NCI-H2107 (cell line): ENCODE data around the gene MTMR6.
"Not testable (repeated sequence)": the region's sequence is repeated elsewhere in the genome, so short reads cannot be mapped to it uniquely, and the experiment has no call there.

ENCODE experiments used
- DNase-seq: peaks from one replicate; lab custom pipeline; 2025; lab: John Stamatoyannopoulos, UW

The MTMR6 gene

GRCh38 chr13:25286969-25287961 lies at the start of gene MTMR6:
Gene MTMR6, minus strand, starts transcription at chr13:25287488. Its CDS starts 241 bp downstream, at chr13:25287247.
- peak; percentile 81 for DNase-seq

GRCh38 chr13:25335856-25336255 lies 48.6 kb upstream of the MTMR6 start:
- DNase-seq, result no peak

DNA sequence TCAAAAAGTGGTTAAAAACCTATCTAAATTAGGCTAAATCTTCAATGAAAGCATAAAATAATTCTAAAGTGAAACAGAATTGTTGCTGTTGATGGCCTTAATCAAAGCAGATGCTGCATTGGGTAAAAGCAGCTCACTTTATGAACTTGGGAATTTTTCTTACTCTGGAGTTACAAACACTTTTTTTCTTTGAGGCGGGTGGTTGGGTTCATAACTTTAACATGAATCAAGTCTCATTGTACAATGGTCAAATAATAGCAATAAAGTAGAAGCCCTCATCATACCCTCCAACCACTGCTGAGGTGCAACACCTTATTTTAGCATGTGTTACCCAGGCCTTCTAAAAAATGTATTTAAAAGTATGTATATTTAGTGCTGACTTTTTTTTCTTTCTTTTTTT lies 43.3 kb upstream of the MTMR6 start:
- no peak for DNase-seq

DNA sequence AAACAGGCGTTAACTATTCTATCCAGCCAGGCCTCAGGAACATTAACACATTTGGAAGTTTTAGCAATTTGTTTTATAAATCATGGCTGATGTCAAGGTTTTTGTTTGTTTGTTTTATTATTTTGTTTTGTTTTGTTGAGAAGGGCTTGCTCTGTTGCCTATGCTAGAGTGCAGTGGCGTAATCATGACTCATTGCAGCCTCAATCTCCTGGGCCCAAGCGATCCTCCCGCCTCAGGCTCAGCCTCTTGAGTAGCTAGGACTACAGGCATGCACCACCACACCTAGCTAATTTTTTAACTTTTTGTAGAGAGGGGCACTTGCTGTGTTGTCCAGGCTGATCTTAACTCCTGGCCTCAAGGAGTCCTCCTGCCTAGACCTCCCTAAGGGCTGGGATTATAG lies 42.4 kb upstream of the MTMR6 start:
- no peak for DNase-seq

GRCh38 chr13:25324100-25324499 lies 36.8 kb upstream of the MTMR6 start:
- no peak for DNase-seq

DNA sequence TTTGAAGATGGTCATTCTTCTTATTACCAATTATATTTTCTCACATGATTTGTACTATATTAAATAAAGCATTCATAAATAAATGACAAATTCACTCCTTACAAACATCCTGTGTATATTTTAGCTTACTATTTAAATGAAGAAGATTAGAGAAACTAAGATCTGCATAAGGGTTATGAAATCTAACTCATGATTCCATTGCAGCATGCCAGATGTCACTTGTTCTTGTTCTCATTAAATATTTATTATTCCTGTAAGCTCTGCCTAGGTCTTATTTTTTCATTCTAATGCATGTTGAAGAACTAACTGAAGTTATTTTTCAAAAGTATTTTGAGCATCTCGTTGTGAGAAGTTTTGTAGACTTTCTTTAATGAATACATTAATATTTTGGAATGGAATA lies 32.5 kb upstream of the MTMR6 start:
- no peak for DNase-seq

- DNase-seq, result not testable (repeated sequence)
Observed at GRCh38 chr13:25318946-25319345, 31.7 kb upstream of the MTMR6 start.

- no peak for DNase-seq
Observed at GRCh38 chr13:25310891-25311290, 23.6 kb upstream of the MTMR6 start.

DNA sequence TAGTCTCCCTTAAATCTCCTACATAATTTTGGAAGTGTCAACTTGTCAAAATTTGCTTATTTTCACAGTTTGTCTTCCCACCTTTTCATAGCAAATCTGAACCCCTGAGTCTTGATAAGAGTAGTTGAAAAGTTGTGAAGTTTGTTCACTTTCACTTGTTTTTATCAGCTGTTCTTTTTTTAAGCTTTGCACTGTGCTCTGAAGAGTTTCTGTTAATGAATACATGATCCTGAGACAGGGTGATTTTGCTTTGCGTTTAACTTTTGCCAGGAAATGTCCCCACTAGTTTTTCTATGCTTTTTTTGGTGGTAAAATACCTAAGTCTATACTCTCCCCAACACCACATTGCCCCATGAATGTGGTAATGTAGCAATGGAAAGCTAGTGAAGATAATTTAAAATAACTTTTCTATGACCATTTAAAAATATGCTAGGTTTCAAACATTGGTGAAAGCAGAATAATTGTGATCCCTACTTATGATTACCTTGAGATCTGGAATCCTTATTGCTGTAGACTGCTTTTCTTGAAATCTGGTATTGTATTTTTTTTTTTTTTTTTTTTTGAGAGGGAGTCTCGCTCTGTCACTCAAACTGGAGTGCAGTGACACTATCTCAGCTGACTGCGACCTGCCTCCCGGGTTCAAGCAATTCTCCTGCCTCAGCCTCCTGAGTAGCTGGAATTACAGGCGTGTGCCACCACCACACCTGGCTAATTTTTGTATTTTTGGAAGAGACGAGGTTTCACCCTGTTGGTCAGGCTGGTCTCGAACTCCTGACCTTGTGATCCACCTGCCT lies 19.6 kb upstream of the MTMR6 start:
- DNase-seq, result no peak

- DNase-seq, result no peak
Observed at GRCh38 chr13:25302121-25302520, 14.8 kb upstream of the MTMR6 start.

- DNase-seq, result peak; percentile 83
Observed at GRCh38 chr13:25301347-25302113, 14.2 kb upstream of the MTMR6 start, which contains the start of gene NUP58. Gene NUP58, plus strand, starts transcription at chr13:25301625. Its CDS starts 149 bp downstream, at chr13:25301774.

DNA sequence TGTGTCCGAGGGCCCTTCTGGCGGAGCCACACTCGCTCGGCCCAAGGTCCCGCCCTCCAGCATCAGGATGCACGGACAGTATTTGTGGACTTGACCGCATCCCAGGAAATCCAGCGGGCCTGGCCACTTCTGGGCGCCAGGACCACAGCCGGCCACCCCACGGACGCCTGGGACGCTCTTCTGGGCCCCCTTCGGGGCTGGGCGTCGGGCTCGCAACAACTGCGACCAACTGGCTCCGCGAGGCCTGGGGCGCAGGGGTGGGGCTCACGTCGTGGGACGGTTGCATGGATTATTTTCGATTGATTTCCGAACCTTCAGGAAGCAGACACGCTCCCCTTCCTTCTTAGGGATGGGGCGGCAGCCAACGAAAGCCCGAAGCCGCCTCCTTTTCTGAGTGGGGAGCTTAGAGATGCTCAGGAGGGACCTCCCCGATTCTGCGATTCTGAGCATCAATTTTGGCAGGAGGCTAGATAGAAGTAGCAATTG lies 13.6 kb upstream of the MTMR6 start:
- no peak for DNase-seq

DNA sequence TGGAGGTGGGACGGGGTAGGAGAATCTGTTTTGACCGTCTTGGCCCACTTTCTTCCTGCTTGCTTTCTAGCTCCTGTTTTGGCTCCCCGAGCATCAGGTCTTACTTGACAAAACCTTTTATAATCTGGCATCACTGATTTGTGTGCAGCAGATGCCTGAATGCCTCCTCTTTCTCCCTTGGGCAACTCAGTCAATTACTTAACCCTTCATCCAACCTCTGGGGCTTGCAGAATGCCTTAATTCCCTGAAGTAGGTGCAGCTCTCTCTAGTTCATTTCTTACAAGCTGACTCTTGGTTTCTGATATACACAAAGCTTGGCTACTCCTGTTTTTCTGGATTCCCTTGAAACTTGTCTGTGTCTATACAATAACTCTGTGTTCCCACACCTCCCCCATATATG lies 8.4 kb upstream of the MTMR6 start:
- no peak for DNase-seq

GRCh38 chr13:25295228-25295627 lies 7.9 kb upstream of the MTMR6 start:
- DNase-seq, result no peak

GRCh38 chr13:25292301-25292700 lies 5.0 kb upstream of the MTMR6 start:
- no peak for DNase-seq

DNA sequence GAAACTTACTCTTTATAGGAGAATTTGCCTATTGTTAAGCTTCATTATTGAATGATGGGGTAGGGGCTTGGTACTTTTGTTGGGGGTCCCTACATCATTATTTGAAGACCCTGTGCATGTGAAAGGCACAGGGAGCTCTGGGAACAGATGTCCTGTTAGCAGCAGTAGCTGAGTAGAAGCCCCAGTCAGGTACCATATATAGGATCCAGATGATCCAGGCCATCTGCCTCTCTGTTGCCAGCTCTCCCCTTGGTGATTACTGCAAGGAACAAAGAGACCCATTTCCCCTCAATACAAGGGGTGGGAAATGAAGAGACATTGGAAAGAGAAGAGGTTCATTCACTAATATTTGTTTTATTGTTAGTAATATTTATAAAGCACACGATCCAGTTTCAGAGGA lies 4.4 kb upstream of the MTMR6 start:
- no peak for DNase-seq

DNA sequence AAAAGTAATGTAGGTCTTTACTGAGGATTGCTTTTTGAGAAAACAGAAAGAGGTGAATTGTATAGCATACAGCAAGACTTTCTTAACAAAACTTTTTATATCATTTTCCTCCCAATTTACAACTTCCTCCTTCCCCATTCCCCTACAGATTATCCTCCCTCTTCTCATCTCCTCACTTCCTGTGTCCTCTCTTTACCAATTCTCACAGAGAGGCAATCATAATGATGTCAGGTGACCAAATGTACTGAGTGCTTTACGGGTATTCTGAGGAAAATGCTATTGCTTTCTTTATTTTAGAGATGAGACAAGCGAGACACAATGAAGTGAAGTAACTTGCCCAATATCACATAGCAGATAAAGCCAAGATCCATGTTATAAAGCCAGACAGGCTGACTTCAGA lies 1.7 kb upstream of the MTMR6 start:
- DNase-seq, result no peak

DNA sequence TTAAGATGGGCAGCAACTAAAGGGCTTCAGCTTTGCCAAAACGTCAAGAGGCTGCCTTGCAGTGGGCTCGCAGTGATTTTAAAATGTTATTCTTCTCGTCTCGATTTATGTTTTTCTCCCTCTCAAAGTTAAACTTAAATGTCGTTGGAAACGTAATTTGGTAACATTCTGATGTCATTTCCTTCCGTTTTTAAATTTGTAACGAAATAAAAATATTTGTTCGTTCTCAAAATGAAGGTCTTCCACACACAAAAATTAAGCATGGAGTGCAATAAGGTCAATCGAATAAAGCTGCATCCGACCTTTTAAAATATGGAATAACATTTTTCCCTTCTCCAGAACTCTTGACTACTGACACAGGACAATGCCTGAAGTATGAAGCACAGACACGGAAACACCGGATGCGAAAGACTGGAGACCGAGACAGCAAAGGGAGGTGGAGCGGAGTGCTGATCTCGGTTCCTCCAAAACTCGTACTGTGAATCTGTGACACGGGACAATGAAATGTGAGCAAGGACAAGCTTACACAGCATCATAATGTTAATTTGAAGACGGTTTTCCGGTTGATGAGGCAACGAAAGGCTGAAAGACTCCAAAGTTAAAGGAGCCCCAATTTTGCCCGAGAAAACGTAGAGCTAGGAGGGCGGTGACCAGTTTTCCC lies 850 bp downstream of the MTMR6 start:
- DNase-seq, result no peak

DNA sequence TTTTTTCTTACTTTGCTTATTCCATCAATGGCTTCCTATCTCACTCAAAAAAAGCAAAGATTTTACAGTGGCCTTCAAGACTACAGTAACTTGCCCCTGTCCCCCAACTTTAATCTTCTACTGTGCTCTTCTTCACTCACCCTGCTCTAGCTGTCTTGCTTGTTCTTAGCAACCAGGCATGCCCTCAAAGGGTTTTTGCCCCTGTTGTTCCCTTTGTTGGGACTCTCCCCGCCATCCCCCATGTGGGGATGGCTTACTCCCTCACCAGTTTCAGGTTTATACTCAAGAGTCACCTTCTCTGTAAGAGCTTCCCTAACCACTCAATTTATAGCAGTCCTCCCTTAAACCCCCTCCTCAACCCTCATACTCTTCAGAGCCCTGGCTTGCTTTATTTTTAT lies 5.4 kb downstream of the MTMR6 start:
- no peak for DNase-seq

DNA sequence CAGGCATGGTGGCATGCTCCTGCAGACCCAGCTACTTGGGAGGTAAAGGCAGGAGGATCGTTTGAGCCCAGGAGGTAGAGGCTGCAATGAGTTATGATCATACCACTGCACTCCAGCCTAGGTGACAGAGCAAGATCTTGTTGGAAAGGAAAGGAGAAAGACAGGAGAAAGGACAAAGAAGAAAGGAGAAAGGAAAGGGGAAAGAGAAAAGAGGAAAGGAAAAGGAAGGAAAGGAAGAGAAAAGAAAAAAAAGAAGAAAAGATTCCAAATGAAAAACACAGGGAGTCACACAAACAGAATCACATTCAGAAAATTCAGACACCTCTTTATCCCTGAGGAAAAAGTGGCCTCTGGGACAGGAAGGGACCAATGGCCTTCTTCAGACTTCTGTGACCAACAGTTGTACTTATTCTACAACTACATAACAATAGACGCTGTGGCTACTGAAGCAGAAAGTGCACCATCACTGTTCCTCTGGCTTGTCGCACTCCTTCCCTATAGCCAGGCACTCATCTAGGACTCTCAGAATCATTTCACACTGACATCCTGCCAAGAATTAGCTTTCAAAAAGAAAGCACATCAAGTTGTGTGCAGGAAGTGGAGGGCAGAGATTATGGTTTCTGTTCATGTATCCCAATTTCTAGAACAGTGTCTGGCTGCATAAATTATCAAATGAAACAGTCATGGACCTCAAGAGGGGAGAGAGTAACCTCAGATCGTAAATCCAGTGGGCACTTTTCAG lies 5.9 kb downstream of the MTMR6 start:
- DNase-seq, result no peak

DNA sequence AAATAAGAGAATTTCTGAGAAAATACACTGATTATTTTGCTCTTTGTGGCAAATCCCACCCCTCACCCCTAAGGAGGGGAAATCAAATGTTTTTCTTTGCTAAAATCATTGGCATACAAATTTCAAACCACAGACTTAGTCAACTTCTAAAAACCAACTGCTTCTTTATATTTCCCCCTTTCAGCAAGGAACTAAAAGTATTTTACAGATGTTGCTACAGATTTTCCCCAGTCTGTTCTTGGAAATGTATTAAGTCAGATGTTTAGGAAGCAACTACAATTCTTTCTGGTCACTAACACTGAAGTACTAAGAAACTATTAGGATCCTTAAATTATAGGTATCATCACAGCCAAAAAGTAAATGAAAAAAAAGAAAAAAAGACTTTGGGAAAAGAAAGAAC lies 6.9 kb downstream of the MTMR6 start:
- DNase-seq, result no peak
